ENCODE measurements around the gene PLEKHG4B. TPM values are rescaled to one million over a fixed set of nuclear protein-coding genes. Genes with fewer than 3 reads are reported as not detected.
"Not testable (repeated sequence)": the region's sequence is repeated elsewhere in the genome, so short reads cannot be mapped to it uniquely, and the experiment has no call there.

PLEKHG4B gene
- total RNA-seq, 2 donors from 2014 or later = under 0.01 to 0.28 TPM

GRCh38 chr5:217494-218456, 125.8 kb downstream of the PLEKHG4B start, which contains the start of the genes CCDC127 and SDHA:
TSS of gene CCDC127 (minus strand) at chr5:218153. CDS start at chr5:216849, 1,304 bp downstream.
TSS of gene SDHA (plus strand) at chr5:218320. CDS start at chr5:218356, 36 bp downstream.
- not testable (repeated sequence) for H3K36me3 ChIP-seq; H3K27me3 ChIP-seq (replicated peaks; ENCODE audit: insufficient read depth); H3K9me3 ChIP-seq
- peak; percentile 94 for ATAC-seq (ENCODE audit: insufficient number of reproducible peaks, low FRiP score, low read depth)
- H3K4me3 ChIP-seq = peak within 1 kb of the TSS; percentile 99
- TF ChIP-seq CTCF (IDR thresholded peaks at IDR 0.05) = peak; percentile 22
- peak within 1 kb of the TSS; percentile 75 to 86 for H3K27ac ChIP-seq
- DNase-seq (ENCODE audit: low spot score) = peak; percentile 84
- H3K4me1 ChIP-seq (ENCODE audit: control insufficient read depth in 1 of 2, low read depth in 2 of 2) = peaks cover 3 to 35% of the 10 kb centered on the region in 2 donors

GRCh38 chr5:218457-219291, 126.7 kb downstream of the PLEKHG4B start:
- ATAC-seq (ENCODE audit: insufficient number of reproducible peaks, low FRiP score, low read depth) = no peak
- Histone ChIP-seq H3K9me3 (no peaks in the 10 kb centered on the region), H3K4me1 (ENCODE audit: control insufficient read depth in 1 of 2, low read depth in 2 of 2) (peaks cover 9 to 42% of the 10 kb centered on the region in 2 donors), H3K4me3 (peak overlapping the region; percentile 99), H3K27ac (peak overlapping the region; percentile 75 to 86), H3K27me3 (replicated peaks; ENCODE audit: insufficient read depth) (no peaks in the 10 kb centered on the region), H3K36me3 (no peaks in the 10 kb centered on the region)
- no peak for TF ChIP-seq CTCF (IDR thresholded peaks at IDR 0.05)
- DNase-seq (ENCODE audit: low spot score) = no peak

- Histone ChIP-seq H3K27me3 (replicated peaks; ENCODE audit: insufficient read depth) (no peaks in the 10 kb centered on the region), H3K27ac (peak overlapping the region in 1 of 2 donors; percentile 86), H3K4me1 (ENCODE audit: control insufficient read depth in 1 of 2, low read depth in 2 of 2) (peaks cover 9 to 42% of the 10 kb centered on the region in 2 donors), H3K36me3 (peaks cover 5% of the 10 kb centered on the region), H3K4me3 (peak overlapping the region; percentile 99), H3K9me3 (no peaks in the 10 kb centered on the region)
- no peak for ATAC-seq (ENCODE audit: insufficient number of reproducible peaks, low FRiP score, low read depth)
- DNase-seq (ENCODE audit: low spot score) = no peak
- no peak for TF ChIP-seq CTCF (IDR thresholded peaks at IDR 0.05)
Observed at GRCh38 chr5:219460-219863, 127.5 kb downstream of the PLEKHG4B start.

GRCh38 chr5:219991-220390, 128.0 kb downstream of the PLEKHG4B start:
- H3K27me3 ChIP-seq (replicated peaks; ENCODE audit: insufficient read depth) = no peaks in the 10 kb centered on the region

GRCh38 chr5:222951-223715, 131.2 kb downstream of the PLEKHG4B start:
- Histone ChIP-seq H3K36me3 (peaks cover 38% of the 10 kb centered on the region), H3K4me1 (ENCODE audit: control insufficient read depth in 1 of 2, low read depth in 2 of 2) (peaks cover 9 to 36% of the 10 kb centered on the region in 2 donors)
- H3K27me3 ChIP-seq (replicated peaks; ENCODE audit: insufficient read depth); DNase-seq (ENCODE audit: low spot score); ATAC-seq (ENCODE audit: insufficient number of reproducible peaks, low FRiP score, low read depth); H3K27ac ChIP-seq; H3K9me3 ChIP-seq; H3K4me3 ChIP-seq: not testable (repeated sequence)

More at GRCh38 chr5:219991-220390, 128.0 kb downstream of the PLEKHG4B start:
- Histone ChIP-seq H3K36me3 (peaks cover 10% of the 10 kb centered on the region), H3K4me1 (ENCODE audit: control insufficient read depth in 1 of 2, low read depth in 2 of 2) (peaks cover 9 to 42% of the 10 kb centered on the region in 2 donors), H3K4me3 (peak overlapping the region; percentile 99), H3K27ac (no peak overlapping the region), H3K9me3 (no peaks in the 10 kb centered on the region)
- no peak for TF ChIP-seq CTCF (IDR thresholded peaks at IDR 0.05)
- no peak for ATAC-seq (ENCODE audit: insufficient number of reproducible peaks, low FRiP score, low read depth)
- no peak for DNase-seq (ENCODE audit: low spot score)

All from thoracic aorta (tissue), 2 donors.